Measurements from ENCODE around the gene STARD13. TPM values are rescaled to one million over a fixed set of nuclear protein-coding genes. Genes with fewer than 3 reads are reported as not detected.
A peak's percentile ranks its signal among the peaks of the same experiment; 100 is the strongest.

Gene STARD13
- total RNA-seq, 1 experiment from 2014 or later = 9.1 TPM

GRCh38 chr13:33101835-33102234, 183.7 kb downstream of the STARD13 start:
- Mint-ChIP-seq H3K9me3 (ENCODE audit: unreplicated experiment) (peaks cover 36% of the 10 kb centered on the region), H3K27ac (ENCODE audit: unreplicated experiment) (peak overlapping the region; percentile 49), H3K27me3 (ENCODE audit: insufficient read depth, unreplicated experiment) (no peaks in the 10 kb centered on the region), H3K4me3 (ENCODE audit: unreplicated experiment) (no peak overlapping the region), H3K36me3 (ENCODE audit: insufficient read depth, unreplicated experiment) (peaks cover 8% of the 10 kb centered on the region), H3K4me1 (ENCODE audit: low read depth, unreplicated experiment) (peaks cover 17% of the 10 kb centered on the region)
- CTCF ChIA-PET = no interaction called here
- peaks cover 13% of the 10 kb centered on the region for H3K4me1 ChIP-seq
- intact Hi-C loops (cut with micrococcal nuclease; ENCODE audit: unreplicated experiment) = loop anchor here (1.0 kb wide), 1 partner anchor 14 kb away; no protein-coding TSS in a partner anchor
- no TSS peak for BruUV-seq (replicated peaks)
- POLR2A ChIA-PET = no interaction called here
- H3K27me3 ChIP-seq (replicated peaks; ENCODE audit: control insufficient read depth, insufficient read depth, low read length) = no peaks in the 10 kb centered on the region
- no peak overlapping the region for H3K4me3 ChIP-seq (ENCODE audit: low read depth, low read length)
- peak in 1 of 2 experiments; percentile 39 for DNase-seq
- no peak for TF ChIP-seq CTCF (IDR thresholded peaks at IDR 0.05; ENCODE audit: insufficient read depth in 1 of 2, low read depth in 1 of 2, low read length in 1 of 2, severe bottlenecking in 1 of 2, unreplicated experiment in 1 of 2)
- H3K36me3 ChIP-seq (ENCODE audit: control insufficient read depth, insufficient read depth, low read length) = no peaks in the 10 kb centered on the region
- peaks cover 7% of the 10 kb centered on the region for H3K9me3 ChIP-seq

- ChIA-PET CTCF (no interaction called here), POLR2A (no interaction called here)
- H3K4me3 ChIP-seq (ENCODE audit: low read depth, low read length) = no peak overlapping the region
- H3K4me1 ChIP-seq = peaks cover 13% of the 10 kb centered on the region
- Mint-ChIP-seq H3K4me3 (ENCODE audit: unreplicated experiment) (no peak overlapping the region), H3K27ac (ENCODE audit: unreplicated experiment) (no peak overlapping the region), H3K36me3 (ENCODE audit: insufficient read depth, unreplicated experiment) (no peaks in the 10 kb centered on the region), H3K9me3 (ENCODE audit: unreplicated experiment) (peaks cover 39% of the 10 kb centered on the region), H3K27me3 (ENCODE audit: insufficient read depth, unreplicated experiment) (no peaks in the 10 kb centered on the region), H3K4me1 (ENCODE audit: low read depth, unreplicated experiment) (peaks cover 22% of the 10 kb centered on the region)
- intact Hi-C loops (cut with micrococcal nuclease; ENCODE audit: unreplicated experiment) = no loop called here
- no peak for TF ChIP-seq CTCF (IDR thresholded peaks at IDR 0.05; ENCODE audit: insufficient read depth in 1 of 2, low read depth in 1 of 2, low read length in 1 of 2, severe bottlenecking in 1 of 2, unreplicated experiment in 1 of 2)
- BruUV-seq (replicated peaks) = no TSS peak
- H3K36me3 ChIP-seq (ENCODE audit: control insufficient read depth, insufficient read depth, low read length) = no peaks in the 10 kb centered on the region
- H3K9me3 ChIP-seq = peaks cover 7% of the 10 kb centered on the region
- no peaks in the 10 kb centered on the region for H3K27me3 ChIP-seq (replicated peaks; ENCODE audit: control insufficient read depth, insufficient read depth, low read length)
- no peak for DNase-seq
These were observed 184.7 kb downstream of the STARD13 start for GRCh38 chr13:33100886-33101285.

- Histone ChIP-seq H3K9me3 (peaks cover 7% of the 10 kb centered on the region), H3K4me3 (ENCODE audit: low read depth, low read length) (no peak overlapping the region), H3K36me3 (ENCODE audit: control insufficient read depth, insufficient read depth, low read length) (no peaks in the 10 kb centered on the region), H3K27me3 (replicated peaks; ENCODE audit: control insufficient read depth, insufficient read depth, low read length) (no peaks in the 10 kb centered on the region), H3K4me1 (peaks cover 13% of the 10 kb centered on the region)
- intact Hi-C loops (cut with micrococcal nuclease; ENCODE audit: unreplicated experiment) = loop anchor here (10.0 kb wide), 1 partner anchor 115 kb away; no protein-coding TSS in a partner anchor
- Mint-ChIP-seq H3K27ac (ENCODE audit: unreplicated experiment) (no peak overlapping the region), H3K27me3 (ENCODE audit: insufficient read depth, unreplicated experiment) (no peaks in the 10 kb centered on the region), H3K36me3 (ENCODE audit: insufficient read depth, unreplicated experiment) (no peaks in the 10 kb centered on the region), H3K9me3 (ENCODE audit: unreplicated experiment) (peaks cover 39% of the 10 kb centered on the region), H3K4me3 (ENCODE audit: unreplicated experiment) (no peak overlapping the region), H3K4me1 (ENCODE audit: low read depth, unreplicated experiment) (peaks cover 22% of the 10 kb centered on the region)
- no peak for DNase-seq
- ChIA-PET CTCF (no interaction called here), POLR2A (no interaction called here)
- no TSS peak for BruUV-seq (replicated peaks)
- no peak for TF ChIP-seq CTCF (IDR thresholded peaks at IDR 0.05; ENCODE audit: insufficient read depth in 1 of 2, low read depth in 1 of 2, low read length in 1 of 2, severe bottlenecking in 1 of 2, unreplicated experiment in 1 of 2)
These were observed 185.7 kb downstream of the STARD13 start for GRCh38 chr13:33099860-33100259.

Measured in Caco-2 (cell line).